IPS-18a (cell line): ENCODE data around the gene MUC5AC.

Experiments
- H3K27ac ChIP-seq: one replicate; pipeline ENCODE4 v1.5.1; 2013; ENCODE audit warnings: low read length
- H3K27me3 ChIP-seq: one replicate; pipeline ENCODE4 v1.6.1; 2013; ENCODE audit warnings: mild to moderate bottlenecking, low read length; ENCODE audit not compliant: control insufficient read depth, insufficient read depth
- H3K36me3 ChIP-seq: one replicate; pipeline ENCODE4 v1.6.1; 2013; ENCODE audit warnings: low read depth, low read length; ENCODE audit not compliant: control insufficient read depth
- H3K4me1 ChIP-seq: one replicate; pipeline ENCODE4 v1.6.1; 2013; ENCODE audit warnings: low read depth, low read length; ENCODE audit not compliant: control insufficient read depth
- H3K4me3 ChIP-seq: one replicate; pipeline ENCODE4 v1.5.1; 2013; ENCODE audit warnings: low read length
- H3K9ac ChIP-seq: one replicate; pipeline ENCODE4 v1.6.1; 2013; ENCODE audit warnings: mild to moderate bottlenecking, low read length, moderate library complexity
- H3K9me3 ChIP-seq: one replicate; pipeline ENCODE4 v1.6.1; 2013; ENCODE audit warnings: low read depth, low read length; ENCODE audit not compliant: control insufficient read depth

MUC5AC gene

DNA sequence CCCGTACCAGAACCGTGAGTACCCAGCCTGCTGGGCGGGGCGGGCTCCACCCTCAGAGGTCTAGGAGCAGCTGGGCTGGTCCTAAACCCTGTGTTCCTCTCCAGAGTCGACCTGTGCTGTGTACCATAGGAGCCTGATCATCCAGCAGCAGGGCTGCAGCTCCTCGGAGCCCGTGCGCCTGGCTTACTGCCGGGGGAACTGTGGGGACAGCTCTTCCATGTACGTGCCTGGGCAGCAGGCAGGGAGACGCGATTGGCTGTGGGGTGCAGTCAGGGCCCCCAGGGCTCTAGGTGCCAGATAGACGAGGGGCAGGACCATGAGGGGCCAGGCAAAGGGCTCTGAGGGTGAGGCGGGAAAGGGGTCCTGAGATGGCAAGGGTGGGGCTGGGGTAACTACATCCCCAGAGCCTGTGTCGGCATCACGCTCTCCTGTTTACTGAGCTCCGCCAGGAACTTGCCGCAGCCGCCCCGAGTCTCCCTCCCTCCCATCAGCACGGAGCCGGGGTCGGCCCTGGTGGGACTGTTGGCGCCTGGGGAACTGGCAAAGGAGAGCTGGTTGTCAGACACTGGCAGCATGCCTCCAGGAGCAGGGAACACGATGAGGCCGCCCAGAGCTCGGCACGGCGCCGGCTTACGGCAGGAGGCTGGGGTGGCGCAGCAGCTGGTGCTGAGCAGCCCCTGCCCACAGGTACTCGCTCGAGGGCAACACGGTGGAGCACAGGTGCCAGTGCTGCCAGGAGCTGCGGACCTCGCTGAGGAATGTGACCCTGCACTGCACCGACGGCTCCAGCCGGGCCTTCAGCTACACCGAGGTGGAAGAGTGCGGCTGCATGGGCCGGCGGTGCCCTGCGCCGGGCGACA lies 42.2 kb downstream of the MUC5AC start:
- H3K27me3 ChIP-seq: no peaks in the 10 kb centered on the region
- H3K9ac ChIP-seq: no peak overlapping the region

DNA sequence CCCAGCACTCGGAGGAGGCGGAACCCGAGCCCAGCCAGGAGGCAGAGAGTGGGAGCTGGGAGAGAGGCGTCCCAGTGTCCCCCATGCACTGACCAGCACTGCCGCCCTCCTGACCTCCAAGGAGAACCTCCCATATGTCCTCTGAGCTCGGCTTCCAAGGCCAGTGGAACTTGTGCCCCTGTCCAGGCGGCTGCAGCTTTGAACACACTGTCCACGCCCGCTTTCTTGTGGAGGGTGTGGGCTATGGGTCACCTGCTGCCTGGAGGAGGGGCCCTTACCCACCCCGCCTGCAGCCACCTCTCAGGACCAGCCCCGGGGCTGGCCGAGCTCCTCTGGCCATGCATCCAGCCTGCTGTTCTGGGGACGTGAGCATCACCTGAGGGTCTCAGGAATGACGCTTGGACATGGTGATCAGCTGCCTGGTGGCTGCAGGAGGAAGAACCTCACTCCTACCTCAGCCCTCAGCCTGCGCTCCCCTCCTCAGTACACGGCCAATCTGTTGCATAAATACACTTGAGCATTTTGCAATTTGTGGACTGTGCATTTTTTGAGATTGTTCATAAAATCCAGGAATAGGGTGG lies 42.9 kb downstream of the MUC5AC start:
- no peaks in the 10 kb centered on the region for H3K36me3 ChIP-seq
- no peak overlapping the region for H3K27ac ChIP-seq
- no peak overlapping the region for H3K9ac ChIP-seq
- H3K4me3 ChIP-seq: no peak overlapping the region
- H3K4me1 ChIP-seq: no peaks in the 10 kb centered on the region
- H3K9me3 ChIP-seq: no peaks in the 10 kb centered on the region
- no peaks in the 10 kb centered on the region for H3K27me3 ChIP-seq

More for the DNA sequence above, 42.2 kb downstream of the MUC5AC start:
- H3K9me3 ChIP-seq: no peaks in the 10 kb centered on the region
- H3K4me1 ChIP-seq: no peaks in the 10 kb centered on the region
- no peak overlapping the region for H3K27ac ChIP-seq
- H3K4me3 ChIP-seq: no peak overlapping the region
- H3K36me3 ChIP-seq: no peaks in the 10 kb centered on the region

DNA sequence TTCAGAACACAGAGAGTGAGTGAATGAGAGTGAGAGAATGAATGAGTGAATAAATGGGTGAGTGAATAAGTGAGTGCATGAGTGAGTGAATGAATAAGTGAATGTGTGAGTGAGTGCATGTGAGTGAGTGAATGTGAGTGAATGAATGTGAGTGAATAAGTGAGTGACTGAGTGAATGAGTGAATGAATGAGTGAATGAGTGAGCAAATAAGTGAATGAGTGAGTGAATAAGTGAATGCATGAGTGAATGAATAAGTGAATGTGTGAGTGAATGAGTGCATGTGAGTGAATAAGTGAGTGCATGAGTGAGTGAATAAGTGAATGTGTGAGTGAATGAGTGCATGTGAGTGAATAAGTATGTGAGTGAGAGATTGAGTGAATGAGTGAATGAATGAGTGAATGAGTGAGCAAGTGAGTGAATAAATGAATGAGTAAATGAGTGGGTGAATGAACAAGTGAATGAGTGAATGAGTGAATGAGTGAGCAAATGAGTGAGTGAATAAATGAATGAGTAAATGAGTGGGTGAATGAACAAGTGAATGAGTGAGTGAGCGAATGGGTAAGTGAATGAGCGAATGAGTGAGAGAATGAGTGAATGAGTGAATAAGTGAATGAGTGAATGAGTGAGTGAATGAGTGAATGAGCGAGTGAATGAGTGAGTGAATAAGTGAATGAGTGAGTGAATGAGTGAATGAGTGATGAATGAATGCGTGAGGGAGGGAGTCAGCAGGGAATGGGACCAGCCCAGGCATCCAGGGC lies 43.8 kb downstream of the MUC5AC start:
- Histone ChIP-seq H3K9ac (no peak overlapping the region), H3K9me3 (no peaks in the 10 kb centered on the region), H3K4me3 (no peak overlapping the region), H3K27ac (no peak overlapping the region), H3K4me1 (no peaks in the 10 kb centered on the region), H3K27me3 (no peaks in the 10 kb centered on the region), H3K36me3 (no peaks in the 10 kb centered on the region)

DNA sequence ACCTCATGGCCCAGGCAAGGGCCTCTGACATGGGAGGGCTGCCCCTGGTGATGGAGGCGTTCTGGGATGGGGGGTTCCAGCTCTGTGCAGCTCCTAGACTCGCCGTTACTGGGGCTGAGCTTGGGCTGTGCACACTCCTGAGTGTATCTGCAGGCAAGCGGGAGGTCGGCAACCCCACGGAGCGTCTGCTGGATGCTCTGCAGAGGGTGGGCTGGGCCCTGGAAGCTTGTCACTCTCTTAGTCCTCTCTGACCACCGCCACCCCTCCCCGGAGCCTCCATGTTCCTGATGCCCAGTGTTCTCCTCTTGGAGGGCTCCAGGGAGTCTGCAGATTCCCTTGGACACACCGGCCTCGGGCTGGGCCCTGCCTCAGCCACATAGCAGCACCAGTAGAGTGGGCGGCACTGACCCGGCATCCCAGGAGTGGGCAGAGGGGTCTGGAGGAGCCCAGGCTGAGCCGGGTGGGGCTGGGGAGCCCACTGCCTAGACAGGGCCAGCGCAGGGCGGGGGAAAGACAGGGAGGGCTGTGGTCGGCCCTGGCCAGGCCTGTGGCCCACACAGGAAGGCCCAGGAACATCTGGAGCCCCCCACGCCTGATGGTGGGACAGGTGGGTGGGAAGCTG lies 44.5 kb downstream of the MUC5AC start:
- no peaks in the 10 kb centered on the region for H3K36me3 ChIP-seq
- H3K9me3 ChIP-seq: no peaks in the 10 kb centered on the region
- no peaks in the 10 kb centered on the region for H3K27me3 ChIP-seq
- H3K9ac ChIP-seq: no peak overlapping the region
- H3K4me3 ChIP-seq: no peak overlapping the region
- H3K27ac ChIP-seq: no peak overlapping the region
- no peaks in the 10 kb centered on the region for H3K4me1 ChIP-seq

DNA sequence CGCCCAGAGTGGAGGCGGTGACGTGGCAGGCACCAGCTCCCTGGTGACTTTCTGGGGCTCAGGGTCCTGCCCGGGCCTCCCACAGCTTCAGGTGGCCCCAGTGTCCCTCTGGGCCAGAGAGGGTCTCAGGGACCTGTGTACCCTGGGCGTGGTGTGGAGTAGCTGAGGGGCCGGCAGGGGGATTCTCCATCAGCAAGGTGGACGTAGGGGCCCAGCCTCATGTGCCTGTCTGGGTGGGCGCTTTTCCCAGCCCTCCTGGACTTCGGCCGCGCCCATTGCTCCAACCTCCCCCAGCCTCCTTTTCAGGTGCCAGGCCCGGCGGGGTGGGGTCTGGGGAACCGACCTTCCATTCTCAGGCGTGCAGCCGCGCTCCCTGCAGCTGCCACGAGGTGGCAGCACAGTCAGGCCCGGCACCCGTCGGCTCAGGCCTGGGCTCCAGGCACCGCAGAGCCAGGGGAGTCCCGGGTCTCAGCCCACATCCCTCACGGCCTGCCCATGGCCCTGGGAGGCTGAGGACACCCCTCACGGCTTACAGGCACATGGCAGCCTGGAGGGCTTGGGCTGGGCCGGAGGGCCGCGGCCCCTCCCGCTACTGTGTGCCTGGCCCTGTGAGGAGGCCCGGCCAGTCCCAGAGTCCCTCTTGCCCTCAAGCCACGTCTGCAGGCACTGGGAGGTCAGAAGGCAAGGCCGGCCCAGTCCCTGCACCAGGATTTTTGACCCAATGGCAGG lies 45.2 kb downstream of the MUC5AC start:
- no peak overlapping the region for H3K27ac ChIP-seq
- no peaks in the 10 kb centered on the region for H3K36me3 ChIP-seq
- H3K9ac ChIP-seq: no peak overlapping the region
- H3K4me1 ChIP-seq: no peaks in the 10 kb centered on the region
- no peaks in the 10 kb centered on the region for H3K27me3 ChIP-seq
- H3K9me3 ChIP-seq: no peaks in the 10 kb centered on the region
- no peak overlapping the region for H3K4me3 ChIP-seq

DNA sequence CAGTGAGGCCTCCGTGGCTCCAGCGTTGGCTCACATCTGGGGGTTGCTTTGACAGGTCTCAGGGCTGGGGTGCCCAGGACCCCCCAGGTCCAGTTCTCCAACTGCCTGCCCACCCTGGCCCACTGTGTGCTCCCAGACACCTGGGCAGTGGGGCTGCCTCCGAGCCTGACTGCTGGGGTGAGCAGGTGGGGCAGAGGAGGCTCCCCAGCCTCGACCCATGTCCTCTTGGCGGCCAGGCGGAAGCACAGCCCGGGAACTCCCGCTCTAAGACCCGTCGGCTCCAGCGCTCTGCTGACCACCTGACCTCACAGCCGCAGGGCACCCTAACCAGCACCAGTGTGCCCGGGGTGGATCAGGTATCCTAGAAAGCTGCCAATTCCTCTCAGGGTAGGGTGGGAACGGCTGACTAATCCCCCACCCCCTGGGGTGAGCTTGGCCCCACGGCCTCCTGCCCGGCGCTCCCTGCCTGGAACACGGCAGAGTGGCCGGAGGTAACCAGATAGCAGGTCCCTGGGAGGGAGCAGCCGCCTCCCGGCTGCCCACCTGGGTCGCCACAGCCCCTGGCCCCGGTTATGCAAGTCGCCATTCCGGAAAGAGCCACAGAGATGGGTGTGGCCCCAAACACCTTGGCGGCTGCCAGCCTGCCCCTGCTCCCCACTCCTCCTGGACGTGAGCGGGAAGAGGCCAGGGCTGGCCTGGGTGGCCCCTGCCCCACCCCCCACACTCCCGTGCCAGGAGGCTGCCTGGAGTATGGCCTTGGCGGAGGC lies 45.9 kb downstream of the MUC5AC start:
- Histone ChIP-seq H3K9ac (no peak overlapping the region), H3K4me3 (no peak overlapping the region), H3K9me3 (no peaks in the 10 kb centered on the region), H3K36me3 (no peaks in the 10 kb centered on the region), H3K4me1 (no peaks in the 10 kb centered on the region), H3K27me3 (no peaks in the 10 kb centered on the region), H3K27ac (no peak overlapping the region)

DNA sequence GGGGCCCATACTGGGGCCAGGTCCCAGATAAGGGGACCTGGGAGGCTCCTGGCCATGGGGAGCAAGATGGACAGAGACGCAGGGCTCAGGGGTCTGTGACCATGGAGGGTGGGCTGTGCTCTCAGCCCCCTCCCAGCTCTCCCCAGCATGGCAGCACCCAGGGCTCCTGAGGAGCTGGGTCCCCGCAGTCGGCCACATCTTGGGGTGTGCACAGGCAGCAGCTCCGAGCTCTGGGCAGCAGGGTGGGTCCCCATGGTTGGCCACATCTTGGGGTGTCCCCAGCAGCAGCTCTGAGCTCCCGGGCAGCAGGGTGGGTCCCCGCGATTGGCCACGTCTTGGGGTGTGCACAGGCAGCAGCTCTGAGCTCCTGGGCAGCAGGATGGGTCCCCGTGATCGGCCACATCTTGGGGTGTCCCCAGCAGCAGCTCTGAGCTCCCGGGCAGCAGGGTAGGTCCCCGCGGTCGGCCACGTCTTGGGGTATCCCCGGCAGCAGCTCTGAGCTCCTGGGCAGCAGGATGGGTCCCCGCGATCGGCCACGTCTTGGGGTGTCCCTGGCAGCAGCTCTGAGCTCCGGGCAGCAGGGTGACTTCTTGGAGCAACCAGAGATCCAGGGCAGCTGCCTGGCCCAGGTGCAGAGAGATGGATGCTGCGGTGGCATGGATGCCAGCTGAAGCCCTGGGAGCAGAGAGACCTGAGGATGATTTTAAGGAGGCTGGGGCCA lies 46.8 kb downstream of the MUC5AC start:
- Histone ChIP-seq H3K4me3 (no peak overlapping the region), H3K9me3 (no peaks in the 10 kb centered on the region), H3K9ac (no peak overlapping the region), H3K27ac (no peak overlapping the region), H3K36me3 (no peaks in the 10 kb centered on the region), H3K4me1 (no peaks in the 10 kb centered on the region), H3K27me3 (no peaks in the 10 kb centered on the region)

DNA sequence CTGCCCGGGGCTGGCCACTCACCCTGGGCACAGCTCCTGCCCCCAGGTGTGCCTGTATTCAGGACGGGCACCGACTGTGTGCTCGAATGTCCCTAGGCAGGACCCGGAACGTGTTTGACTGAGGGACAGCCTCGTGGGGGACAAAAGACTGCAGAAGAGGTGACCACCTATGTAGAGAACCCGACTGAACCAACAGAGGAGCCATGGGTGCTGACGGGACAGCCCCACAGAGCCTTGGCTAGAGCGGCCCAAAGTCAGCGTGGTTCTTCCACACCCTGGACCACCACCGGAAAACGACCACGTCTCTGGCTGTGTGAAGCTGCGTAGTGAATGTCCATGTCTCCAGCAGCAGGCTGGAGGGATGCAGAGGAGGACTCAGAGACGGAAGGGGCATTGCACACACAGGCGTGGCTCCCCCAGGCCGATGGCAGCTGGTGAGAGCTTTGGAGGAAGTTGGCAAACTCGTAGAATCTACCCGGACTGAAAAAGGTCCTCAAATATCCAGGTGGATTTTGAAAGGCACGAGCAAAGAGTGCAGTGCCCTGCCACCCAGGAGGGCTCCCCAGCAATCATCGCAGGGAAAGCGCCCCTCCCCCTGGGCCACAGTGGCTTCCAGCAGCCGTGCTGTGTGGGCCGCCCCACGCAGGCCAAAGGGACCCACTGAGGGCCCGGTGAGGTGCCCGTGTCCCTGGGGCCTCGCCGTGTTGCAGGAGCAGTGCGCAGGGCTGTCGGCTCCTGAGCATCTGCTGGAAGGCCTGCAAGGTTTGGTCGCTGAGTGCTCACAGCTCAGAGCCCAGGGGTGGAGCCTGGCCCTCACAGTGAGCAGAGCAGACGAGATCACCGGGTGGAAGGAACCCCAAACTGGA lies 47.6 kb downstream of the MUC5AC start:
- Histone ChIP-seq H3K36me3 (no peaks in the 10 kb centered on the region), H3K9ac (no peak overlapping the region), H3K27me3 (no peaks in the 10 kb centered on the region), H3K4me1 (no peaks in the 10 kb centered on the region), H3K27ac (no peak overlapping the region), H3K4me3 (no peak overlapping the region), H3K9me3 (peaks cover under 1% of the 10 kb centered on the region)

DNA sequence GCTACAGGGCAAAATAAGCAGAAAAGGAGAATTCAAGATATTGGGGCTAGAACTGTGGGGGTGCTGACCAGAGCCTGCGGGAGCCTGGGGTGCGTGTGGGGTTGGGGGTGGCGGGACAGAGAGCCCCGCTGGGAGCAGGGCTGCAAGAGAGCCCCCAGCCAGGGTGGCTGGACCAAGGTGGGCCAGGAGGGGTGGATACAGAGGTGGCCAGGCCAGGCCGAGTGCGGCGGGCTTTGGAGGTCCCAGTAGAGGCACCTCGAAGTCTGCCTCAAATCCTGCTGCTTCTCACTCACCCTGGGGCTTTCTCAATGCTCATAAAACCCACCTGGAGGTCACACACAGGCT lies 48.2 kb downstream of the MUC5AC start:
- Histone ChIP-seq H3K4me1 (no peaks in the 10 kb centered on the region), H3K4me3 (no peak overlapping the region), H3K9ac (no peak overlapping the region), H3K36me3 (no peaks in the 10 kb centered on the region), H3K27me3 (no peaks in the 10 kb centered on the region), H3K27ac (no peak overlapping the region), H3K9me3 (peaks cover 6% of the 10 kb centered on the region)
